KBM-7 (cell line): Measurements from ENCODE around the gene NDUFB10.
"Not testable (repeated sequence)": the region's sequence is repeated elsewhere in the genome, so short reads cannot be mapped to it uniquely, and the experiment has no call there.

ENCODE experiments used
- DNase-seq: peaks from one replicate; pipeline ENCODE4 v3.0.0-alpha.2; 2015
- in situ Hi-C: fragments of 300-500 bp; cut with MboI; formaldehyde crosslinking; loops from 2 replicates; pipeline ENCODE4 v1.14.3; 2020; ENCODE audit warnings: low sequenced_read_pairs, low pct_unique_long_range_greater_than_20kb, mixed read lengths

NDUFB10 gene

DNA sequence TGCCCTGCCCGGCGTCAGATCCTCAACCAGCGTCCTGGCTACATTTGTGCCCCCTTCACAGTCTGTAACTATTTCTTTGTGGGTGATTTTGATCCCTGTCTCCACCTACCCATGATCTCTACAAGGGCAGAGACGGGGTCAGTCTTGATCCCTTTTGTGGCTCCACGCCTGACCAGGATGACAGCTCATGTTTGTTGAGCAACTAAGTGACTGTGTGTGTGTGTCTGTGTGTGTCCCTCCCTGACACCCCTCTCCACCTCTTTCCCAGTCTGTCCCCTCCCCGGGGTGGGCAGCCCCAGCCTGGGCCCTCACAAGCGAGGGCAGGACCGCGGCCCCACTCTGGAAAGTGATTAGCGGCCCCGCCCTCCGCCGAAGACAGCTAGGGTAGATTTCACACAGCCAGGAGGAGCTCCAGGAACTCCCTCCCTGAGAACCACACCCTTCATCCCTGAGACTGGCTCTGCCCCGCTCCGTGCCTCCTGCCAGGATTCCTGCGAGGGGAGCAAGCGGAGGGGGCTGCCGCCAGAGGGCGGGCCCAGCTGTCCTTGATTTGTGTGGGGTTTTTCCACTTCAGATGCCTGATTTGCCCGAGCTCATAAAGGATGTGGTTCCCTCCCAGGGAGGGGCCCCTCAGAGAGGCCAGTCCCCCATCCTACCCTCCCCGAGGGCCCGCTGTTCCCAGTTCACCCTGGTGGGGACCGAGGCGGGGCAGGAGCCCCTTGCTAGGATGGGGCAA, 35.9 kb upstream of the NDUFB10 start:
- no peak for DNase-seq
- in situ Hi-C loops: no loop called here

DNA sequence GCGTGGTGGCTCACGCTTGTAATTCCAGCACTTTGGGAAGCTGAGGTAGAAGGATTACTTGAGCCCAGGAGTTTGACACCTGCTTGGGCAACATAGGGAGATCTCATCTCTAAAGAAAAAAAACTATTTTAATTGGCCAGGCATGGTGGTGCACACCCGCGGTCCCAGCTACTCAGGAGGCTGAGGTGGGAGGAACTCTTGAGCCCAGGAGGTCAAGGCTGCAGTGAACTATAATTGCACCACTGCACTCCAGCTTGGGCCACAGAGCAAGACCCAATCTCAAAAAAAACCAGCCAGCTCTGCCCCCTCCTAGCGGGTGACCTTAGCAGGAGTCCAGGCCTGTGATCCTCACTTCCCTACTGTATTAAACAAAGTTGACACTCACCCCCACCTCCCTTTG, 35.2 kb upstream of the NDUFB10 start:
- no peak for DNase-seq

GRCh38 chr16:1926271-1926670, 33.1 kb upstream of the NDUFB10 start:
- DNase-seq: no peak
- in situ Hi-C loops: no loop called here

More for the DNA sequence above, 35.2 kb upstream of the NDUFB10 start:
- in situ Hi-C loops: no loop called here

GRCh38 chr16:1929105-1929504, 30.2 kb upstream of the NDUFB10 start:
- DNase-seq: no peak
- in situ Hi-C loops: no loop called here

- in situ Hi-C loops: no loop called here
- peak; percentile 90 for DNase-seq
Observed at GRCh38 chr16:1929578-1930337, 29.6 kb upstream of the NDUFB10 start.

DNA sequence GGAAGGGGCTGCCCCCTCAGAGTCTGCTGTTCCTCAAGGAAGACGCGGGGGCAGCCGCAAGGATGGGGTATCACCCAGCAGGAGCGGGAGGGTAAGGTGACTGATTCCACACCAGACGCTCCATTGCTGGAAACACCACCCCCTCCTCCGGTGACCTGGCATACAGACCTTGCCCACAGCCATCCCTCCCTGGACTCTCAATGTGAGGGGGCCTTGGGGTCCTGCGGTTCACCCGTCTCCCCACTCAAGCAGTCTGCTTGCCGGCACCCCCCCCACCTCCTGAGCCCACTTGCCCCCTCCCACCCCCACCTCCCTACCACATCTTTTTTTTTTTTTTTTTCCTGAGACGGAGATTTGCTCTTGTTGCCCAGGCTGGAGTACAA, 29.0 kb upstream of the NDUFB10 start:
- no peak for DNase-seq
- in situ Hi-C loops: no loop called here

- in situ Hi-C loops: no loop called here
- no peak for DNase-seq
Observed at GRCh38 chr16:1932050-1933028, 27.0 kb upstream of the NDUFB10 start.

- in situ Hi-C loops: no loop called here
- DNase-seq: no peak
Observed at GRCh38 chr16:1933097-1933661, 26.2 kb upstream of the NDUFB10 start.

- DNase-seq: no peak
- in situ Hi-C loops: no loop called here
Observed at GRCh38 chr16:1936945-1937479, 22.3 kb upstream of the NDUFB10 start.

GRCh38 chr16:1938316-1938715, 21.0 kb upstream of the NDUFB10 start:
- DNase-seq: no peak

GRCh38 chr16:1938910-1939309, 20.4 kb upstream of the NDUFB10 start:
- in situ Hi-C loops: no loop called here
- no peak for DNase-seq

More at GRCh38 chr16:1938316-1938715, 21.0 kb upstream of the NDUFB10 start:
- in situ Hi-C loops: no loop called here

DNA sequence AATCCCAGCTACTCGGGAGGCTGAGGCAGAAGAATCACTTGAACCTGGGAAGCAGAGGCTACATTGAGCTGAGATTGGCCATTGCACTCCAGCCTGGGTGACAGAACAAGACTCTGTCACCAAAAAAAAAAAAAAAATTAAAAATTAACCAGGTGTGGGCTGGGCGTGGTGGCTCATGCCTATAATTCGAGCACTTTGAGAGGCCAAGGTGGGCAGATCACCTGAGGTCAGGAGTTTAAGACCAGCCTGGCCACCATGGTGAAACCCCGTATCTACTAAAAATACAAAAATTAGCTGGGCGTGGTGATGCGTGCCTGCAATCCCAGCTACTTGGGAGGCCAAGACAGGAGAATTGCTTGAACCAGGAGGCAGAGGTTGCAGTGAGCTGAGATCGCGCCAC, 19.5 kb upstream of the NDUFB10 start:
- in situ Hi-C loops: not testable (repeated sequence)

GRCh38 chr16:1940273-1941161, 18.8 kb upstream of the NDUFB10 start:
- in situ Hi-C loops: no loop called here

More for the DNA sequence above, 19.5 kb upstream of the NDUFB10 start:
- not testable (repeated sequence) for DNase-seq

DNA sequence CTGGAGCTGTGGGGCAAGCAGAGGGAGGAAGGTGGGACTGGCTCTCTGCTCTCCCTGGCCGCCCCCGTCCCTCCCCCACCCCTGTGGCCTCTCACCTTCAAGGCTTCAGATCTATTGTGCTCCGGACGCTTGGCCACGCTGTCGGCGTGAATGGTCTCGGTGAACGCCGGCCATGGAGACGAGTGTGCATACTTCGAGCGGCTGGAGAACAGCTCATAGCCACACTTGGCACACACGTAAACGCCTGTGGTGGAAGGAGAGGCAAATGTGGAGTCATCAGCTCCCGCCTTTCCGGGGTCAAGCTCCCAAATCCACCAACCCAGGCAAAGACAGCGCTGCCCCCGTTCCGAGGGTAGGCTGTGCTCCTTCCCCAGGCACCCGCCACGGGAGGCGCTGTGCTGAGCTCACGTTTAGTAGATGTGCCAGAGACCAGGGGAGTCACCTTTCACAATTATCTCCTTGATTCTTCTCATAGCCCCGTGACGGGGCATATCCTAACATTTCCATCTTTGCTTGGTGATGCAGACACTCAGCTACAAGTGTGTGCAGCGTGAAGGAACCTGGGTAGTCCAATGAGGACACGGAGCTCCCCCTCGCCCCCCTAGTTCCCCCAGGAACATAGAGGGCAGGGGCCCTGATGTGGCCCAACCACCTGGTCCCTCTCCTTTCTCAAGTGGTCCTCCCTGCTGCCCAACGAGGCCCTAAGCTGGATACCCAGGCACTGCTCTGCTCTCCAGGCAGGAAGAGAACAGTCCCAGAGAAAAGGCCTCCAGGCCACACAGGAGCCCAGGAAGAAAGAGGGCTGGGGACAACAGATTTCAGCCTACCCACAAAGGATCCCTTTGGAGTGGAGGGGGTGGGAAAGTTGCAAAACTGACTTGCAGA, 17.9 kb upstream of the NDUFB10 start:
- in situ Hi-C loops: no loop called here

More at GRCh38 chr16:1940273-1941161, 18.8 kb upstream of the NDUFB10 start:
- no peak for DNase-seq

DNA sequence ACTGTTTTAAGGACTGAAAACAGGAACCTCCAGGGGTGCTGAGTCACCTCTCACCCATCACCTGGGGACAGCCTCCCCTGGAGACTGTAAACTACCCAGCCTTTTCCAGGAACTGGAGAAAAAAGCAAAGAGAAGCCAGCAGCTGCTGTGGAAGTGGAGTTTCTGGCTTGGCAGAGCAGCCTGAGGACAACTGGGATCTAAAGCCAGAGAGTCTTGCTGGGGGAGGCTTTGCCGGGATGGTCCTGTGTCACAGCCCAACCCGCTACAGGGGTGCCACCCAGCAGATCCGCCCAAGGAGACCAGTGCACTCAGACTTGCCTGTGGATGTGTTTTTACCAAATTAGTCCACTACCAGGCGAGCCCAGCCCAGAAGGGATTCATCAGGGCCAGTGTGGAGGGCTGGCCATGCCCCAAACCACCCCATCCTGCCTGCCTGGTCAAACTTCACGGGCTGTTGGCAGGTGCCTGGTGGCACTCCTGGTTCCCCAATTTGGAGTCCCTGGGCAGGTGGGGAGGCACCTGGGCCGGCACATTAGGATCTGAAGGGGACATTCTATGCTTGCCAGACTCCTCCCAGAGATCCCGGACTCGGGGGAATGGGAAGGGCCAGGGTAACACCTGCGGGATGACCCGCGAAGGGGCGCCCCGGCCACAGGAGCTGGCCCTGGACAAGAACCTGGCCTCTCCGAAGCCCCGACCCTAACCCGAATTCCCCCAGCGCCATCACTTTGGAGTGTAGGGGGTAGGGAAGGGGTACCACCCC, 17.1 kb upstream of the NDUFB10 start:
- in situ Hi-C loops: no loop called here
- peak; percentile 81 for DNase-seq

More for the DNA sequence above, 17.9 kb upstream of the NDUFB10 start:
- DNase-seq: no peak
